ENCODE measurements around the gene CTDNEP1. TPM values are rescaled to one million over a fixed set of nuclear protein-coding genes. Genes with fewer than 3 reads are reported as not detected.

The CTDNEP1 gene
- total and polyA plus RNA-seq, 9 donors = 43.4 to 181 (median 162) TPM

GRCh38 chr17:7232114-7232513 lies 19.4 kb downstream of the CTDNEP1 start:
- no peak overlapping the region for H3K4me3 ChIP-seq (ENCODE audit: low read length)
- WGBS (ENCODE audit: insufficient coverage) = 72% methylated on average over 5 of the region's 5 CpGs
- H3K9me3 ChIP-seq (replicated peaks; ENCODE audit: control insufficient read depth, low read depth, low read length) = no peaks in the 10 kb centered on the region
- no peak overlapping the region for H3K27ac ChIP-seq (ENCODE audit: low read length)
- H3K4me1 ChIP-seq (ENCODE audit: control insufficient read depth, insufficient read depth, low read length) = peaks cover 25% of the 10 kb centered on the region
- DNase-seq = no peak
- H3K27me3 ChIP-seq (ENCODE audit: control insufficient read depth, insufficient read depth, low read length) = no peaks in the 10 kb centered on the region
- peaks cover 60% of the 10 kb centered on the region for H3K36me3 ChIP-seq (ENCODE audit: control insufficient read depth, insufficient read depth, low read length)

- no peaks in the 10 kb centered on the region for H3K27me3 ChIP-seq (ENCODE audit: control insufficient read depth, insufficient read depth, low read length)
- H3K4me1 ChIP-seq (ENCODE audit: control insufficient read depth, insufficient read depth, low read length) = peaks cover 17% of the 10 kb centered on the region
- H3K4me3 ChIP-seq (ENCODE audit: low read length) = no peak overlapping the region
- no peak overlapping the region for H3K27ac ChIP-seq (ENCODE audit: low read length)
- WGBS (ENCODE audit: insufficient coverage) = 91% methylated on average over 14 of the region's 19 CpGs
- DNase-seq = no peak
- peaks cover 64% of the 10 kb centered on the region for H3K36me3 ChIP-seq (ENCODE audit: control insufficient read depth, insufficient read depth, low read length)
- H3K9me3 ChIP-seq (replicated peaks; ENCODE audit: control insufficient read depth, low read depth, low read length) = no peaks in the 10 kb centered on the region
Observed at GRCh38 chr17:7229504-7229903, 22.0 kb downstream of the CTDNEP1 start.

DNA sequence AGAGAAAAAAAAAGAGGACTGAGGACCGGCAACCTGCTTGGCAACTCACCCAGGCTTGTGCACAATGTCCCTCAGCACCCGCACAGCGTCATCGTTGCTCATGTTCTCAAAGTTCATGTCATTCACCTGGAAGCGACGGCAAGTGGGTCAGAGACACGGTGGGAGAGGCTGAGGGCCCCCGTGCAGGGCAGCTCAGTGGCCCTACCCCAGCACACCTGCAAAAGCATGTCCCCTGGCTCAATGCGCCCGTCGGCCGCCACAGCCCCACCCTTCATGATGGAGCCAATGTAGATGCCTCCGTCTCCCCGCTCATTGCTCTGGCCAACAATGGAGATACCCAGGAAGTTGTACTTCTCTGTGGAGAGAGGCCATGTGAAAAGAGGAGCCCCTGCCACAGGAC lies 22.6 kb downstream of the CTDNEP1 start:
- H3K9me3 ChIP-seq (replicated peaks; ENCODE audit: control insufficient read depth, low read depth, low read length) = no peaks in the 10 kb centered on the region
- DNase-seq = no peak
- H3K27ac ChIP-seq (ENCODE audit: low read length) = no peak overlapping the region
- no peak overlapping the region for H3K4me3 ChIP-seq (ENCODE audit: low read length)
- 94% methylated on average over 8 of the region's 14 CpGs for WGBS (ENCODE audit: insufficient coverage)
- no peaks in the 10 kb centered on the region for H3K27me3 ChIP-seq (ENCODE audit: control insufficient read depth, insufficient read depth, low read length)
- H3K4me1 ChIP-seq (ENCODE audit: control insufficient read depth, insufficient read depth, low read length) = peaks cover 20% of the 10 kb centered on the region
- peaks cover 68% of the 10 kb centered on the region for H3K36me3 ChIP-seq (ENCODE audit: control insufficient read depth, insufficient read depth, low read length)

DNA sequence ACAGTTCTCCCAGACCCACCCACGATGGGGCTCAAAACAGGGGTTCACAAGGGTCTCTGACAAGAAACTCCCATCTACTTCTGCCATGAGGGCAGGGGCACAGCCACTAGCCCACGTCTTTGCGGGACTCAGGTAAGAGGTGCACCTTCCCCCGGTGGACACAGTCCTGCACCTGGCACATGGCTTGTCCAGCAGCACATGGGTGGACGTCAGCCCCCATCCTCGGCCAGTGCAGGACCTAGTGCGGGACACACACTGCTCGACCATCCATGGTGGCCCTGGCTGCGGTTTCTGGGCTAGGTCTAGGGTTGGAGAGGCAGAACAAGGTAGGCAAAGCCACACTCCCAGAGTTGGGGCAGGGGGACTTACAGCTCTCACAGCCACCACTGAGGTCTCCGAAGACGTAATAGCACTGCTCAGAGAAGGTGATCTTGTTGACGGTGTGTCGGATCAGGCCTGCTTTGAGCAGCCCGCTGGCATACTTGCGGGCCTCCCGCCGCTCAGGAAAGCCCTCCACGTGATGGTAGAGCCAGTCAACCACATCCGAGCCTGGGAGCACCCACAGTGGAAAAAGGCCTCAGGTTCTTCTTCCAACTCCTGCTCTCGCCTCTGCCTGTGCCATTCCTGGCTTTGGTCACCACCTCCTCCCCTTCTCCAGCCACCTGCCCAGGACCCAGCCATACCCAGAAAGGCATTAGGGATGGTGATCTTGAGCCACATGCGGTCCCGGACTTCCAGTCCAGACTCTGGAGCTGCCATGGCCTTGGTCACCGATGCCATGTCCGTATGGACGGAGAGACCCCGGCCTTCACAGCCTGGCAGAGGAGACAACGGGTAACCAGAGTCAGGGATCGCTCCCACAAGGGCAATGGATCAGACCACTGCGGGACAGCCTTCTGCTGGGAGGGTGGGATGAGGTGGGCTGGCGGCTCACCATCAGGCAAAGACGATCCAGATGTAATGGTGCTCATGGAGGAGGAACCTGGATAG lies 24.5 kb downstream of the CTDNEP1 start:
- Histone ChIP-seq H3K9me3 (replicated peaks; ENCODE audit: control insufficient read depth, low read depth, low read length) (no peaks in the 10 kb centered on the region), H3K36me3 (ENCODE audit: control insufficient read depth, insufficient read depth, low read length) (peaks cover 87% of the 10 kb centered on the region), H3K27ac (ENCODE audit: low read length) (no peak overlapping the region), H3K27me3 (ENCODE audit: control insufficient read depth, insufficient read depth, low read length) (no peaks in the 10 kb centered on the region), H3K4me3 (ENCODE audit: low read length) (no peak overlapping the region), H3K4me1 (ENCODE audit: control insufficient read depth, insufficient read depth, low read length) (peaks cover 18% of the 10 kb centered on the region)
- DNase-seq = no peak
- WGBS (ENCODE audit: insufficient coverage) = 94% methylated on average over 29 of the region's 31 CpGs

DNA sequence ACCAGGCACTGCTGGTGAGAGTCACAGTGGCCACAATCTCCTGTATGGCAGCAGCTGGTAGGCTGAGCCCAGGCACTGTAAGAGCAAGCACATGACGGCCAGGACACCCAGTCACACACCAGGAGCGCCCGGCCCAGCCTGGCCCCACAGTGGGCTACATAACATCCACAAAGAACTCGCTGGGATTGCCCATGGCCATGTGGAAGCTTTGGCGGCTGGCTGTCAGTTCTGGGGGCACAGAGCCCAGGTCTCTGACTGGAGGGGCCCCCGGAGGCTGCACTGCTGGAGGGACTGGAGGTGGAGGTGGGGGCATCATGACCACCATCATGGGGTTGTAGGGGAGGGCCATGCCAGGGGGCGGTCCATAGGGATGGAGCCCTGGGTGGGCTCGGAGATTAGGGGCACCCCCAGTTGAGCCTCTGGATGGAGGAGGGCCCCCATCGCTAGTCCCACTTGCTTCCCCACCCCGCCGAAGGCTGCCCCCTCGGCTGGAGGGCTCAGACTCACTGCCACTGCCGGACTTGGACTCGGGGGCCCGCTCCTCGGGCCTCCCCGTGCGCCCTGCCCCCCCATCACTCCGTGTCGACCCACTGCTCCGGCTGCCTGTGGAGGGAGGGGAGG lies 25.7 kb downstream of the CTDNEP1 start:
- no peaks in the 10 kb centered on the region for H3K9me3 ChIP-seq (replicated peaks; ENCODE audit: control insufficient read depth, low read depth, low read length)
- H3K27ac ChIP-seq (ENCODE audit: low read length) = no peak overlapping the region
- 78% methylated on average over 8 of the region's 21 CpGs for WGBS (ENCODE audit: insufficient coverage)
- no peaks in the 10 kb centered on the region for H3K27me3 ChIP-seq (ENCODE audit: control insufficient read depth, insufficient read depth, low read length)
- peaks cover 99% of the 10 kb centered on the region for H3K36me3 ChIP-seq (ENCODE audit: control insufficient read depth, insufficient read depth, low read length)
- peaks cover 29% of the 10 kb centered on the region for H3K4me1 ChIP-seq (ENCODE audit: control insufficient read depth, insufficient read depth, low read length)
- no peak overlapping the region for H3K4me3 ChIP-seq (ENCODE audit: low read length)
- no peak for DNase-seq

DNA sequence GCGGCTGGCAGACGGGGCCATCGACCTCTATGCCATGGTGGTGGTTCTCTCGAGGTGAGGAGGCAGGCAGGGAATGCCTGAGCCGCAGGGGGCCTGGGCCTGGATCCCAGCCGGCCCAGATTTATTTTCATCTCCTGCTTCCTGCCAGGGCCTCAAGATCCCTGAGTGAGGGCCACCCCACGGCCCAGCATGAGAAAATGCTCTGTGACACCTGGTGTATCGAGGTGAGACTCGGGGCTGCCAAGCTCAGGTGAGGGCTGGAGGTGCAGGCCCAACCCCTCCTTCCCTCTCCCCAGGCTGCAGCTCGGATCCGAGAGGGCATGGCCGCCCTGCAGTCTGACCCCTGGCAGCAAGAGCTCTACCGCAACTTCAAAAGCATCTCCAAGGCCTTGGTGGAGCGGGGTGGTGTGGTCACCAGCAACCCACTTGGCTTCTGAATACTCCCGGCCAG lies 26.8 kb downstream of the CTDNEP1 start:
- Histone ChIP-seq H3K9me3 (replicated peaks; ENCODE audit: control insufficient read depth, low read depth, low read length) (no peaks in the 10 kb centered on the region), H3K27ac (ENCODE audit: low read length) (no peak overlapping the region), H3K4me1 (ENCODE audit: control insufficient read depth, insufficient read depth, low read length) (peaks cover 36% of the 10 kb centered on the region), H3K4me3 (ENCODE audit: low read length) (no peak overlapping the region), H3K27me3 (ENCODE audit: control insufficient read depth, insufficient read depth, low read length) (no peaks in the 10 kb centered on the region), H3K36me3 (ENCODE audit: control insufficient read depth, insufficient read depth, low read length) (peaks cover 88% of the 10 kb centered on the region)
- DNase-seq = no peak
- 74% methylated on average over 10 of the region's 15 CpGs for WGBS (ENCODE audit: insufficient coverage)

DNA sequence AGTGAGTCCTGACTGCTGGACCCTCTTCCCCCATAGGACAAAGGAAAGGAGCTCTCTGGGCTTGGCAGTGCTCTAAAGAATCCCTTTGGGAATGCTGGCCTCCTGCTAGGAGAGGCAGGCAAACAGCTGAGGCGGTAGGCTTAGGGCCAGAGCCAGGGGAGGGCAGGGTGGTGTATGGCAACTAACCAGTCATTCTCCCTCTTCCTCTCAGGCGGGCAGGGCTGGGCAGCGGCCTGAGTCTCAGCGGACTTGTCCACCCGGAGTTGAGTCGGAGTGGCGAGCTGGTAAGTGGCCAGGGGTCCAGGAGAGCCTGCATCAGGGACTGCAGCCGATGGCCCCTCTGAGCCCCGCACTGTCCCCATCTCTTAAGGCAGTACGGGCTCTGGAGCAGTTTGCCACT lies 27.4 kb downstream of the CTDNEP1 start:
- WGBS (ENCODE audit: insufficient coverage) = 90% methylated on average over 2 of the region's 10 CpGs
- H3K27ac ChIP-seq (ENCODE audit: low read length) = peak overlapping the region; percentile 35
- no peaks in the 10 kb centered on the region for H3K27me3 ChIP-seq (ENCODE audit: control insufficient read depth, insufficient read depth, low read length)
- no peak overlapping the region for H3K4me3 ChIP-seq (ENCODE audit: low read length)
- H3K9me3 ChIP-seq (replicated peaks; ENCODE audit: control insufficient read depth, low read depth, low read length) = no peaks in the 10 kb centered on the region
- DNase-seq = no peak
- H3K36me3 ChIP-seq (ENCODE audit: control insufficient read depth, insufficient read depth, low read length) = peaks cover 82% of the 10 kb centered on the region
- peaks cover 41% of the 10 kb centered on the region for H3K4me1 ChIP-seq (ENCODE audit: control insufficient read depth, insufficient read depth, low read length)

GRCh38 chr17:7223375-7223774 lies 28.2 kb downstream of the CTDNEP1 start:
- 79% methylated on average over 3 of the region's 4 CpGs for WGBS (ENCODE audit: insufficient coverage)
- H3K4me3 ChIP-seq (ENCODE audit: low read length) = no peak overlapping the region
- H3K27ac ChIP-seq (ENCODE audit: low read length) = no peak overlapping the region
- no peak for DNase-seq
- no peaks in the 10 kb centered on the region for H3K27me3 ChIP-seq (ENCODE audit: control insufficient read depth, insufficient read depth, low read length)
- H3K4me1 ChIP-seq (ENCODE audit: control insufficient read depth, insufficient read depth, low read length) = peaks cover 48% of the 10 kb centered on the region
- H3K9me3 ChIP-seq (replicated peaks; ENCODE audit: control insufficient read depth, low read depth, low read length) = no peaks in the 10 kb centered on the region
- H3K36me3 ChIP-seq (ENCODE audit: control insufficient read depth, insufficient read depth, low read length) = peaks cover 75% of the 10 kb centered on the region

DNA sequence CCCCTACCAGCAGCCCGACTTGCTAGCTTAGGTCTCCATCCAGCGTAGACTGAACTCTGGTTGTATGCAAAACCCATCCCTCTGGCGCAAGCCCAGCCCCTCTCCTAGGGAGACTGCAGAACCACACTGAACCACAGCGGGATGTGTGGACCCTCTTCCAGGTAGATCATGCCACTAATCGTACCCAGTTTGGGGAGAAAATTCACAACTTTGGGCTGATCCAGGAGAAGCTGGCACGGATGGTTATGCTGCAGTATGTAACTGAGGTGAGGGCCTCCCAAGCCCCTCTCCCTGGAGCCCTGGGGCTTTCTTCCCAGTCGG lies 28.6 kb downstream of the CTDNEP1 start:
- no peak overlapping the region for H3K4me3 ChIP-seq (ENCODE audit: low read length)
- DNase-seq = no peak
- no peaks in the 10 kb centered on the region for H3K9me3 ChIP-seq (replicated peaks; ENCODE audit: control insufficient read depth, low read depth, low read length)
- H3K27ac ChIP-seq (ENCODE audit: low read length) = no peak overlapping the region
- peaks cover 71% of the 10 kb centered on the region for H3K36me3 ChIP-seq (ENCODE audit: control insufficient read depth, insufficient read depth, low read length)
- no peaks in the 10 kb centered on the region for H3K27me3 ChIP-seq (ENCODE audit: control insufficient read depth, insufficient read depth, low read length)
- WGBS (ENCODE audit: insufficient coverage) = 90% methylated on average over 2 of the region's 7 CpGs
- H3K4me1 ChIP-seq (ENCODE audit: control insufficient read depth, insufficient read depth, low read length) = peaks cover 52% of the 10 kb centered on the region

DNA sequence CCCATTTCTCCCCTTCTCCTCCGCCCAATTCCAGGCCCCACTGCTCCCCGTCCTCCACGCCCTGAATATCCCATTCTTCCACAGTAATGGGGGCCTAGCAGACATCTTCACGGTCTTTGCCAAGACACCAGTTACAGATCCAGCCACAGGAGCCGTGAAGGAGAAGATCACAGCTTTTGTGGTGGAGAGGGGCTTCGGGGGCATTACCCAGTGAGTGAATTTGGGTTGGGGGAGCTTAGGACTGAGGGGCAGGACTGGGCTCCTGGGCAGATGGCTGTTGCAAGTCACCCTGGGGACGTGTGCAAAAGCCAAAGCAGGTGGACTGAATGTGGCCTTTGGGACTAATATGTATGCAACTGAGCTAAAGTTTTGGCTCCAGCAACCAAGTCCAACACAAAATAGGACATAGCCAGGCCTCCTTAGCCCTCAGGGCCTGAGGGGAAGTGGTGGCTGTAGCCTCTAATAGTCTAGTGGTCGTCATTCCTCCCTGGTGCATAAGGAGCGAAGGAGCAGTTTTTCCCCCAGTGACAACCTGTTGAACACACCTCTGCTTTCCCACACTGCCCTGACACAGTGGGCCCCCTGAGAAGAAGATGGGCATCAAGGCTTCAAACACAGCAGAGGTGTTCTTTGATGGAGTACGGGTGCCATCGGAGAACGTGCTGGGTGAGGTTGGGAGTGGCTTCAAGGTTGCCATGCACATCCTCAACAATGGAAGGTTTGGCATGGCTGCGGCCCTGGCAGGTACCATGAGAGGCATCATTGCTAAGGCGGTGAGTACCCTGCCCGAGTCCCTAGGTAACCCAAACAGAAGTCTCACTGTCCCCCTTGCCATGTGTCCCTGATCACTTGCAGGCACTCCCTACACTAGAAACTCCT lies 29.2 kb downstream of the CTDNEP1 start:
- H3K36me3 ChIP-seq (ENCODE audit: control insufficient read depth, insufficient read depth, low read length) = peaks cover 65% of the 10 kb centered on the region
- H3K9me3 ChIP-seq (replicated peaks; ENCODE audit: control insufficient read depth, low read depth, low read length) = no peaks in the 10 kb centered on the region
- H3K27me3 ChIP-seq (ENCODE audit: control insufficient read depth, insufficient read depth, low read length) = no peaks in the 10 kb centered on the region
- H3K27ac ChIP-seq (ENCODE audit: low read length) = no peak overlapping the region
- WGBS (ENCODE audit: insufficient coverage) = 68% methylated on average over 13 of the region's 15 CpGs
- H3K4me3 ChIP-seq (ENCODE audit: low read length) = no peak overlapping the region
- DNase-seq = peak; percentile 59
- peaks cover 57% of the 10 kb centered on the region for H3K4me1 ChIP-seq (ENCODE audit: control insufficient read depth, insufficient read depth, low read length)
